GM21786 (cell line): ENCODE measurements around the gene HOATZ.

Experiments used
- ATAC-seq: cut with Tn5 transposase; IDR thresholded peaks from one replicate; pipeline ENCODE4 v1.9.1; 2021; ENCODE audit not compliant: unreplicated experiment

Gene HOATZ

GRCh38 chr11:111521135-111521534 lies 6.6 kb downstream of the HOATZ start:
- no peak for ATAC-seq

- no peak for ATAC-seq
These were observed 7.8 kb downstream of the HOATZ start for GRCh38 chr11:111522426-111522825.

DNA sequence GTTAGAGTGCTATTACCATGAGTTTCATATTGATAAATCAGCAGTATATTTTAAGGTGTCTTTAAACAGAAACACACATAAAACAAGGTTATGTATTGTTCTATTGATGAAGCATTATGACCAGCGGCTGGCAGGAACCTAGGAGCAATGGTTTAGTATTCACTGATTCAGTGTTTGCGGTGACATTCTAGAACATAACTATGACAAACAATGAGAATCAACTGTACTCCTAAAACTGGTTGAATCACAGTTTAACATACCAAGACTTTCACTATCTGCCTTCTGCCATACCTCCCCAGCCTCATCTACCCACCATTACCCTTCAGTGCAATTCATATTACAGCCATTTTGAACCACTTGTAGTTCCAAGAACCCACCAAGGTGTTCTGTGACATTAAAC lies 8.8 kb downstream of the HOATZ start:
- ATAC-seq = no peak

GRCh38 chr11:111524056-111524455 lies 9.5 kb downstream of the HOATZ start:
- no peak for ATAC-seq

- ATAC-seq = no peak
These were observed 10.9 kb downstream of the HOATZ start for GRCh38 chr11:111525456-111525855.

DNA sequence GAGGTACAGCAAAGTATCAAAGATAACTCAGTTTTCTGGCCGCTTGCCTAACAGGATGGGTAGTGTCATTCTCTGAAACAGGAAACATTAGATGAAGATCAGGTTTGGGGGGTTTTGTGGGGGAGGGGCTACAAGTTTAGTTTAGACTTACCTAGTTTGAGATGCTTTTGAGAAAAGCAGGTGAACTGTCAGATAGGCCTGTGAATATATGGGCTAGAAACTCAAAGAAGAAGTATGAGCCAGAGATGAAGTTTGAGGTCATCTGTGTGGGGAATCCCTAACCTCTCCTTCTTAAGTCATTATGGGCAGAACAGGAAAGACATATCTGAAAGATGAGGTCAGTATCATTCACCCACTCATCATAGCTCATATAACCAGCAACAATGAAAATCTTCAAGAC lies 11.9 kb downstream of the HOATZ start:
- ATAC-seq = peak; percentile 76

GRCh38 chr11:111527279-111527678 lies 12.7 kb downstream of the HOATZ start:
- ATAC-seq = no peak

DNA sequence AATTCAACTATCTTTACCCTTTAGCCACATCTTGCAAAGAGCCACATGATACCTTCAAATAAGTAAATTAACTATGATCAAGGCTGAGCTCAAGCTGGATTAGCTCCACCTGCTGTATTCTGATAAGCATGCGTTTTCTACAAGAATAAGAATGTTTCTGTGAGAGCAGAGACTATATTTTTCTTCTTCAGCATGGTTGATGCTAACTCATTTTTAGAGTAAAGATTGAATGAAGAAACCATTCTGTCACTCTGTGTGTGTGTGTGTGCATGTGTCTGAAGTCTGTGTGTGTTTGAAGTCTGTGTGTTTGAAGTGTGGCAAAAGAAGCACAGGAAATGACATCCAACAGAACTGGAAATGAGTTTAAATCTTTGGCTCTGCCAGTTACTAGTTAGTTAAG lies 14.0 kb downstream of the HOATZ start:
- no peak for ATAC-seq

GRCh38 chr11:111530091-111530490 lies 15.5 kb downstream of the HOATZ start:
- ATAC-seq = no peak

GRCh38 chr11:111531136-111531535 lies 16.6 kb downstream of the HOATZ start:
- ATAC-seq = no peak

- ATAC-seq = peak; percentile 96
These were observed 17.2 kb downstream of the HOATZ start for GRCh38 chr11:111531687-111532364.

DNA sequence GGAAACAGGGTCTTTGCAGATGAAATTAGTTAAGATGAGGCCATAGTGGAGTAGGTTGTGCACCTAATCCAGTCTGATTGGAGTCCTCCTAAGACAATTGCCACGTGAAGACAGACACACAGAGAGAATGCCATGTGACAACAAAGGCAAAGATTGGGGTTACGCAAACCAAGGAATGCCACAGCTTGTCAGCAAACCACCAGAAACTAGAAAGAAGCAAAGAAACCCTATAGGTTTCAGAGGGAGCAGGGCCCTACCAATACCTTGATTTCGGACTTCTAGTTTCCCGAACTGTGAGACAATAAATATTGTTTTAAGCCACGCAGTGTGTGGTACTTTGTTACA lies 17.8 kb downstream of the HOATZ start:
- no peak for ATAC-seq

GRCh38 chr11:111535281-111535680 lies 20.7 kb downstream of the HOATZ start:
- ATAC-seq = no peak

DNA sequence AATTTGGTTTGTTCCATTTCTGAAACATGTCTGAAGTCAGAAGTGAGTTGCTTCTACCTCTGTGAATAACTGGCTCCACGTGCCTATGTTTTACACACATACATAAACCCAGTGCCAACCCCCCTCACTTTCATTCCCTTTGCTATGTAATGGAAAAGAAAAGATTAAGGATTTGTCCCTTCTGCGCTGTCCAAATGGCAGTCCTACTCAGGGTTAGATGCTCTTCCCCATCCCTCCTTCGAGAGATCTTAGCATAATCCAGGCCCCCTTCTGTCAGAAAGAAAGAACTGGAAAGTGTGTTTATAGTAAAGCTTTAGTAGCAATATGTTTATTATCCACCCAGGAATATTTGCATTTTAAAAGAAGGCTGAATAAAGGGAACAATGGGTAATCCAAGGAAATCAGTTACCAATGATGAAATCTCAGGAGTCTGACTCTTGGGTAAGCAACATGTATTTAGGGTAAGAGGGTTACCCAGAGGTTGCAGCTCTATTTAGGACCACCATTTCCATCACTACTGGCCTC lies 22.8 kb downstream of the HOATZ start:
- ATAC-seq = no peak

- ATAC-seq = no peak
These were observed 24.0 kb downstream of the HOATZ start for GRCh38 chr11:111538407-111539114.

DNA sequence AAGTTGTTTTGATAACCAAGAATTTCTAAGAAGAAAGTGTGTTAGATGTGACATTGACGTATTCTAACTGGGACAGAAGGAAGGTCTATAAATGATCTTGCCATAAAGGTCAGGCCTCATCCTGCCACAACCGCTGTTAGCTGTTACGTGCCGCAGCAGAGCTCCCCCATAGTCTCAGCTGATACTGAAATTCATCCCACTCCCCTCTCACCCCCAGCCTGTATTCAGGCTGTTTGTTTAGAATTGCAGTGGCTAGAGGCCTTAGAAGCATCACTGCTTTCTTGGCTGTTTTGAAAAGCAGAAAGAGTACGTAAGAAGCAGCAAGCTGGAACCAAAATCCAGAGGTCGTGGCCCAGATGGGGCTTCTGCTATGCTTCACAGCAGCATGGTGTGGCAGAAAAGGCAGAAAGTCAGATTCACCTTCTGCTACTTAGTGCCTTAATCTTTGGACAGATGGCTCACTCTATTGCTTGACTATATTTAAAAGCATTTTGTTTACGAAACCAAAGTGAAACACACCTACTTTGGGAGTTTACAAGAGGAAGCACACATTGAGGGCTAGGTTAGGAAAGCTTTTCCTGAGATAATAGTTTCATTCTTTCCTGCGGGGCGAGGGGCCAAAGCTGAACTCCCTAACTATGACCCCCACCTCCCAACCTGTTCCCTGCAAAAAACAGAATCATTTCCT lies 25.0 kb downstream of the HOATZ start:
- no peak for ATAC-seq

GRCh38 chr11:111540114-111540936 lies 25.7 kb downstream of the HOATZ start, which contains the start of gene LAYN:
LAYN (plus strand) TSS chr11:111540720; CDS start chr11:111540844, 124 bp downstream.
- ATAC-seq = no peak

GRCh38 chr11:111540937-111541253 lies 26.3 kb downstream of the HOATZ start:
- no peak for ATAC-seq

- ATAC-seq = no peak
These were observed 26.9 kb downstream of the HOATZ start for GRCh38 chr11:111541254-111542061.

DNA sequence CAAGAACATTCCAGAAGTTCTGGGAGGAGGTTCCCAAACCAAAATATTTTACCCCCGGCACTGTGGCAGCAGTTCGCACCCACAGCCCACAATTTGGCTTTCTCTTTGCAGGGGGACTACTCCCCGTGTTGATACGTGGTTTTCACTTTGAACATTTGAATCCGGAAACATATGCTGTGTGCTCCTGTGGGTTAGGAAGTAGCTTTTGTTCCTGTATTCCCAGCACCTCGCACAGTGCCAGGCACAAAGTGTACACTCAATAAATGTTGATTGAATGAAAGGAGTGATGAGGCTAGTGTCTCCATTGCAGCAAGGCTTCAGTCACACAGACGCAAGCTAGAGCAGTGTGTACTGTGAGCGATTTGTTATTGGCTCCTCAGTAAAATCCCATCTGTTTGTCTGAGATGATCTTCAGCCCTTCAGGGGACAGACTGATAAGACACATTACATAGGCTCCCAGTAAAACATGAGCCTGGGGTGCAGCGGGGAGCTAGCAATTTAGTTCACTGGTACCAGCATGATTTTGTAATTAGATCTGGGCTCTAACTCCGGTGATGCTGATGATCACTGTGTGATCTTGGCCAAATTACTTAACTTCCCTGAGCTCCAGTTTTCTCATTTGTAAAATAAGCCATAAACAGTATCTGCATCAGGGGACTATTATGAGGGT lies 28.2 kb downstream of the HOATZ start:
- ATAC-seq = no peak
